ENCODE data around the gene DTL. TPM values are rescaled to one million over a fixed set of nuclear protein-coding genes. Genes with fewer than 3 reads are reported as not detected.

Gene DTL
- total RNA-seq, 1 donor from 2014 or later = 5.1 TPM

DNA sequence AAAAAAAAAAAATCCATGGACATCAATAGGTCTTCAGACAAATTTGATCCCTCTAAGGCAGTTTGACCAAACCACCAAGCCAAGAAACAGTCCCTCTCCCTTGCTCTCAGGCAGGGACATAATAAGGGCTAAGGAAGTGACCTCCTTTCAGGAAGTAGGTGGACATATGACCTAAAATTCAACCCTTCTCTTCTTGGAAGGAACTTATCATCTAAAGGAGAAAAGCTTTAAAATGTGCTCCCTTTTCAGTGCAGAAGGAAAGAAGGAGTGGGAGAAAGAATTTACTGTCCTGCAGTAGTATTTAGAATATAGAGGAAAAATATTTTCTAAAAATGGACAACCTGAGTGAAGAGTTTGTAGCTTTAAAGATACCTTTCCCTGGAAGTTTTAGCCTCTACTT is 118.1 kb downstream of the DTL start:
- Histone ChIP-seq H3K4me3 (ENCODE audit: low read depth, low read length) (no peak overlapping the region), H3K27me3 (ENCODE audit: control insufficient read depth, insufficient read depth, low read length) (no peaks in the 10 kb centered on the region), H3K36me3 (ENCODE audit: control insufficient read depth, insufficient read depth, low read length) (no peaks in the 10 kb centered on the region)
- no peak for DNase-seq (ENCODE audit: low read depth)
- TF ChIP-seq, protein P1, sequence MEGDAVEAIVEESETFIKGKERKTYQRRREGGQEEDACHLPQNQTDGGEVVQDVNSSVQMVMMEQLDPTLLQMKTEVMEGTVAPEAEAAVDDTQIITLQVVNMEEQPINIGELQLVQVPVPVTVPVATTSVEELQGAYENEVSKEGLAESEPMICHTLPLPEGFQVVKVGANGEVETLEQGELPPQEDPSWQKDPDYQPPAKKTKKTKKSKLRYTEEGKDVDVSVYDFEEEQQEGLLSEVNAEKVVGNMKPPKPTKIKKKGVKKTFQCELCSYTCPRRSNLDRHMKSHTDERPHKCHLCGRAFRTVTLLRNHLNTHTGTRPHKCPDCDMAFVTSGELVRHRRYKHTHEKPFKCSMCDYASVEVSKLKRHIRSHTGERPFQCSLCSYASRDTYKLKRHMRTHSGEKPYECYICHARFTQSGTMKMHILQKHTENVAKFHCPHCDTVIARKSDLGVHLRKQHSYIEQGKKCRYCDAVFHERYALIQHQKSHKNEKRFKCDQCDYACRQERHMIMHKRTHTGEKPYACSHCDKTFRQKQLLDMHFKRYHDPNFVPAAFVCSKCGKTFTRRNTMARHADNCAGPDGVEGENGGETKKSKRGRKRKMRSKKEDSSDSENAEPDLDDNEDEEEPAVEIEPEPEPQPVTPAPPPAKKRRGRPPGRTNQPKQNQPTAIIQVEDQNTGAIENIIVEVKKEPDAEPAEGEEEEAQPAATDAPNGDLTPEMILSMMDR (IDR thresholded peaks at IDR 0.05; ENCODE audit: insufficient read depth, low read length, poor library complexity, severe bottlenecking) = no peak

Other genes with a start within 250 kb of the DTL start
- gene LPGAT1, start 205.0 kb upstream of the DTL start, total RNA-seq = 41.1 and 51.9 TPM in 2 replicates
- gene INTS7, start 191 bp upstream of the DTL start, total RNA-seq = 11.7 and 14.6 TPM in 2 replicates
- 23.6 and 24.0 TPM in 2 replicates for gene PPP2R5A, start 249.7 kb downstream of the DTL start, total RNA-seq

Data from kidney epithelial cell (primary cell).